A549 (cell line): ENCODE data around the gene LGALS9C.
"Not testable (repeated sequence)": the region's sequence is repeated elsewhere in the genome, so short reads cannot be mapped to it uniquely, and the experiment has no call there.

Experiments
- CEBPB ChIP-seq, 2 experiments: fragments of >200 bp in 1 of 2; sonication (Bioruptor Twin) in 1 of 2; formaldehyde crosslinking in 1 of 2; IDR thresholded peaks; 2 replicates each; pipeline ENCODE4 v1.6.1; 2012 to 2016
- CHD2 ChIP-seq: fragments of 150-350 bp; IDR thresholded peaks from 2 replicates; pipeline ENCODE4 v1.6.1; 2014; ENCODE audit warnings: low read length; ENCODE audit not compliant: partially characterized antibody
- EP300 ChIP-seq, 2 experiments: fragments of >200 bp; sonication (Bioruptor Twin); formaldehyde crosslinking; IDR thresholded peaks; 2 replicates in 1 of 2; 3 replicates in 1 of 2; pipeline ENCODE4 v1.6.1; 2016 to 2017
- HOXA7 ChIP-seq: fragments of 250-450 bp; sonication (Bioruptor Pico); IDR thresholded peaks from 2 replicates; pipeline ENCODE4 v1.5.0; 2020; ENCODE audit warnings: mild to moderate bottlenecking, moderate library complexity
- MAFK ChIP-seq: fragments of 450-650 bp; IDR thresholded peaks from 2 replicates; pipeline ENCODE4 v1.6.1; 2014; ENCODE audit not compliant: partially characterized antibody
- POLR2A ChIP-seq: IDR thresholded peaks from 2 replicates; pipeline ENCODE4 v1.6.1; 2012; ENCODE audit warnings: mild to moderate bottlenecking, low read length
- SREBF2 ChIP-seq: fragments of 450-650 bp; IDR thresholded peaks from 2 replicates; pipeline ENCODE4 v1.6.1; 2014; ENCODE audit warnings: mild to moderate bottlenecking, moderate library complexity
- TFCP2L1 ChIP-seq: fragments of 250-450 bp; sonication (Bioruptor Pico); IDR thresholded peaks from 2 replicates; pipeline ENCODE4 v1.5.0; 2021; ENCODE audit warnings: mild to moderate bottlenecking
- TF ChIP-seq, protein P1 (sequence below): fragments of >200 bp; sonication (Bioruptor Twin); formaldehyde crosslinking; IDR thresholded peaks from 3 replicates; pipeline ENCODE4 v1.5.1; 2016
- TF ChIP-seq, protein P2 (sequence below): fragments of 150-350 bp; IDR thresholded peaks from 2 replicates; pipeline ENCODE4 v1.6.1; 2014; ENCODE audit warnings: low read depth, mild to moderate bottlenecking, low read length

DNA sequence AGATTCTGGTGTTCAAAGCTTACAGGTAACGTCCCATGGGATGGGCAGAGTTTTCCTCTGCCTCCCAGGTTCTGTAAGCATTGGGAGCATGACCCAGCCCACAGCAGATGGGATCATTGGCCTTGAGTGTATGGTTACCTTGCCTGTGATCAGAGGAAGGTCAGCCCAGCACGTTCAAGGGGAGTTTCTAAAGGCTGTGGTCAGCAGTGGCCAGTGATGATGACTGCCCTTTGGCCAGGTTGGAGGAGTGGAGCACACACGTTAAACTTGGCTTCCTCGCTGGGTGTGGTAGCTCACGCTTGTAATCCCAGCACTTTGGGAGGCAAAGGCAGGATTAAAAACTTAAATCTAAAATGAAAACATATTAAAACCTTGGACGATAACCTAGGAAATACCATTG is 51.8 kb downstream of the LGALS9C start:
- TF ChIP-seq POLR2A; MAFK; EP300 (IDR thresholded peaks at IDR 0.05); HOXA7 (CRISPR knock-in tag); CHD2; CEBPB (IDR thresholded peaks at IDR 0.05); SREBF2; TFCP2L1 (CRISPR knock-in tag): not testable (repeated sequence)
- TF ChIP-seq, protein P1, sequence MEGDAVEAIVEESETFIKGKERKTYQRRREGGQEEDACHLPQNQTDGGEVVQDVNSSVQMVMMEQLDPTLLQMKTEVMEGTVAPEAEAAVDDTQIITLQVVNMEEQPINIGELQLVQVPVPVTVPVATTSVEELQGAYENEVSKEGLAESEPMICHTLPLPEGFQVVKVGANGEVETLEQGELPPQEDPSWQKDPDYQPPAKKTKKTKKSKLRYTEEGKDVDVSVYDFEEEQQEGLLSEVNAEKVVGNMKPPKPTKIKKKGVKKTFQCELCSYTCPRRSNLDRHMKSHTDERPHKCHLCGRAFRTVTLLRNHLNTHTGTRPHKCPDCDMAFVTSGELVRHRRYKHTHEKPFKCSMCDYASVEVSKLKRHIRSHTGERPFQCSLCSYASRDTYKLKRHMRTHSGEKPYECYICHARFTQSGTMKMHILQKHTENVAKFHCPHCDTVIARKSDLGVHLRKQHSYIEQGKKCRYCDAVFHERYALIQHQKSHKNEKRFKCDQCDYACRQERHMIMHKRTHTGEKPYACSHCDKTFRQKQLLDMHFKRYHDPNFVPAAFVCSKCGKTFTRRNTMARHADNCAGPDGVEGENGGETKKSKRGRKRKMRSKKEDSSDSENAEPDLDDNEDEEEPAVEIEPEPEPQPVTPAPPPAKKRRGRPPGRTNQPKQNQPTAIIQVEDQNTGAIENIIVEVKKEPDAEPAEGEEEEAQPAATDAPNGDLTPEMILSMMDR = not testable (repeated sequence)
- TF ChIP-seq, protein P2, sequence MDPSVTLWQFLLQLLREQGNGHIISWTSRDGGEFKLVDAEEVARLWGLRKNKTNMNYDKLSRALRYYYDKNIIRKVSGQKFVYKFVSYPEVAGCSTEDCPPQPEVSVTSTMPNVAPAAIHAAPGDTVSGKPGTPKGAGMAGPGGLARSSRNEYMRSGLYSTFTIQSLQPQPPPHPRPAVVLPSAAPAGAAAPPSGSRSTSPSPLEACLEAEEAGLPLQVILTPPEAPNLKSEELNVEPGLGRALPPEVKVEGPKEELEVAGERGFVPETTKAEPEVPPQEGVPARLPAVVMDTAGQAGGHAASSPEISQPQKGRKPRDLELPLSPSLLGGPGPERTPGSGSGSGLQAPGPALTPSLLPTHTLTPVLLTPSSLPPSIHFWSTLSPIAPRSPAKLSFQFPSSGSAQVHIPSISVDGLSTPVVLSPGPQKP = not testable (repeated sequence)
